OCI-LY1 (cell line): Measurements from ENCODE around the gene PLPP6.

Experiments used
- CTCF ChIP-seq: fragments of 200-600 bp; sonication (generic), shearing (Covaris generic); IDR thresholded peaks from 2 replicates; pipeline ENCODE4 v1.5.1; 2017; ENCODE audit warnings: mild to moderate bottlenecking, antibody characterized with exemption, low read length, moderate library complexity, mixed read lengths
- EZH2 ChIP-seq: fragments of 200-600 bp; sonication (generic), shearing (Covaris generic); IDR thresholded peaks from 2 replicates; pipeline ENCODE4 v1.8.0; 2017; ENCODE audit warnings: borderline replicate concordance, mixed run types, mild to moderate bottlenecking, antibody characterized with exemption, low read length, moderate library complexity, mixed read lengths

DNA sequence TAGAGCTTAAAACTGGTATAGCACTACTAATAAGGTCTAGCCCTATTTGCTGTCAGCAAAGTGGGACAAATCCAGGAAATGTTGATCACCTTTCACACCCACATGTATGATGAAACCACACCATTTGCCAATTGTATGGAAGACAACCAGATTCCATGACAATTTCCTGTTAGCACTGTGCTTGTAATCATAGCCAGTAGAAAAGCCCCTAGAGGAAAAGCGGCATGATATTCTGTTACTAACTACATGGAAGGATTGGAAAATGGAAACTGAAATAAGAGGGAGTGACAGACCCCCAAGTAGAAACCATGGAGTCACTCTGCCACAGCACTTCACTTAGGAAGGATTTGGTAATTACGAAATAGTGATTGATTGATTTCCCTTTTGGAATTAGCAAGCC lies 3.3 kb downstream of the PLPP6 start:
- TF ChIP-seq CTCF (no peak), EZH2 (no peak)
